Sigmoid colon (tissue), 3 donors: ENCODE data around the gene APH1A.

Experiments used
- POLR2A ChIP-seq, 2 donors: fragments of 450-650 bp; IDR thresholded peaks; one replicate each; pipeline ENCODE4 v1.6.1; 2016; ENCODE audit warnings: antibody characterized with exemption in 2 of 2, mild to moderate bottlenecking in 2 of 2, moderate library complexity in 2 of 2
- TF ChIP-seq, protein P1 (sequence below), 4 experiments: fragments of 450-650 bp in 3 of 4; fragments of 200-600 bp in 1 of 4; IDR thresholded peaks; one replicate each; pipeline ENCODE4 v1.5.1; 2016 to 2019; ENCODE audit warnings: antibody characterized with exemption in 4 of 4, mild to moderate bottlenecking in 3 of 4, moderate library complexity in 2 of 4

DNA sequence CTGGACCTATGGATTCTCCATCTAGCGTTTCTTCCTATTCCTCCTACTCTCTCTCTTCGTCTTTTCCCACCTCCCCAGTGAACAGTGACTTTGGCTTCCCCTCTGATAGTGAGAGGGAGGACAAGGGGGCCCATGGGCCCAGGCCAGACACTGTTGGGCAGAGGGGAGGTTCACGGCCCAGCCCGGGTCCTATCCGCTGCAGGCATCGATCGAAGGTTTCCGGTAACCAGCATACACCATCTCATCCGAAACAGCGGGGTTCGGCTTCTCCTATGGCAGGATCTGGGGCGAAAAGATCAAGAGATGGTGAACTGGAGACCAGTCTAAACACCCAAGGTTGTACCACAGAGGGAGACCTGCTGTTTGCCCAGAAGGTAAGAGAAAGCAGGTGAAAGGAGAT is 14.4 kb upstream of the APH1A start:
- TF ChIP-seq, protein P1, sequence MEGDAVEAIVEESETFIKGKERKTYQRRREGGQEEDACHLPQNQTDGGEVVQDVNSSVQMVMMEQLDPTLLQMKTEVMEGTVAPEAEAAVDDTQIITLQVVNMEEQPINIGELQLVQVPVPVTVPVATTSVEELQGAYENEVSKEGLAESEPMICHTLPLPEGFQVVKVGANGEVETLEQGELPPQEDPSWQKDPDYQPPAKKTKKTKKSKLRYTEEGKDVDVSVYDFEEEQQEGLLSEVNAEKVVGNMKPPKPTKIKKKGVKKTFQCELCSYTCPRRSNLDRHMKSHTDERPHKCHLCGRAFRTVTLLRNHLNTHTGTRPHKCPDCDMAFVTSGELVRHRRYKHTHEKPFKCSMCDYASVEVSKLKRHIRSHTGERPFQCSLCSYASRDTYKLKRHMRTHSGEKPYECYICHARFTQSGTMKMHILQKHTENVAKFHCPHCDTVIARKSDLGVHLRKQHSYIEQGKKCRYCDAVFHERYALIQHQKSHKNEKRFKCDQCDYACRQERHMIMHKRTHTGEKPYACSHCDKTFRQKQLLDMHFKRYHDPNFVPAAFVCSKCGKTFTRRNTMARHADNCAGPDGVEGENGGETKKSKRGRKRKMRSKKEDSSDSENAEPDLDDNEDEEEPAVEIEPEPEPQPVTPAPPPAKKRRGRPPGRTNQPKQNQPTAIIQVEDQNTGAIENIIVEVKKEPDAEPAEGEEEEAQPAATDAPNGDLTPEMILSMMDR (IDR thresholded peaks at IDR 0.05) = no peak
- no peak for TF ChIP-seq POLR2A (IDR thresholded peaks at IDR 0.05)
